ENCODE measurements around the gene MAGEA1.

The MAGEA1 gene

DNA sequence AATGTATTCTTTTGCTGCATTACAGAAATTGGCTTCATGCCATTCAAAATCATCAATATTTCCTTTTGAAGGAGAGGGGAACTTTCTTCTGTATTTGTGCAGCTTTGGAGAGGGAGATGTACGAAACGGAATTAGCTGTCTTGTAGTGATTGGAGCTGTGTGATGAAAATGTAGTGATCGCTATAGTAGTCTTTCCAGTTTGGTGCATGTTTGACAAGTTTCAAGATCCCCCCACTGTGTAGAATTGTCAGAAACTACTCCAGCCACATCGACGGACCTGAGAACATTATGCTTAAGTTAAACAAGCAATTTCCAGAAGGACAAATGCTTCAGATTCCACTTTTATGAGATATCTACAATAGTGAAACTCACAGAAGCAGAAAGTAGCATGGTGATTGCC lies 21.6 kb upstream of the MAGEA1 start (continued):
- TF ChIP-seq, protein P1, sequence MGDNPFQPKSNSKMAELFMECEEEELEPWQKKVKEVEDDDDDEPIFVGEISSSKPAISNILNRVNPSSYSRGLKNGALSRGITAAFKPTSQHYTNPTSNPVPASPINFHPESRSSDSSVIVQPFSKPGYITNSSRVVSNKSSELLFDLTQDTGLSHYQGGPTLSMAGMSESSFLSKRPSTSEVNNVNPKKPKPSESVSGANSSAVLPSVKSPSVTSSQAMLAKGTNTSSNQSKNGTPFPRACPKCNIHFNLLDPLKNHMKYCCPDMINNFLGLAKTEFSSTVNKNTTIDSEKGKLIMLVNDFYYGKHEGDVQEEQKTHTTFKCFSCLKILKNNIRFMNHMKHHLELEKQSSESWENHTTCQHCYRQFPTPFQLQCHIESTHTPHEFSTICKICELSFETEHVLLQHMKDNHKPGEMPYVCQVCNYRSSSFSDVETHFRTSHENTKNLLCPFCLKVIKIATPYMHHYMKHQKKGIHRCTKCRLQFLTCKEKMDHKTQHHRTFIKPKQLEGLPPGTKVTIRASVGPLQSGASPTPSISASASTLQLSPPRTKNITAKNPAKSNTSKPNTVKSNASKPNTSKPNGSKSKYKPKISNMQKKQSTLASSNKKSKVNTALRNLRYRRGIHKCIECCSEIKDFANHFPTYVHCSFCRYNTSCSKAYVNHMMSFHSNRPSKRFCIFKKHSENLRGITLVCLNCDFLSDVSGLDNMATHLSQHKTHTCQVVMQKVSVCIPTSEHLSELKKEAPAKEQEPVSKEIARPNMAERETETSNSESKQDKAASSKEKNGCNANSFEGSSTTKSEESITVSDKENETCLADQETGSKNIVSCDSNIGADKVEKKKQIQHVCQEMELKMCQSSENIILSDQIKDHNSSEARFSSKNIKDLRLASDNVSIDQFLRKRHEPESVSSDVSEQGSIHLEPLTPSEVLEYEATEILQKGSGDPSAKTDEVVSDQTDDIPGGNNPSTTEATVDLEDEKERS (tag by site-specific recombination; IDR thresholded peaks at IDR 0.05), result no peak

DNA sequence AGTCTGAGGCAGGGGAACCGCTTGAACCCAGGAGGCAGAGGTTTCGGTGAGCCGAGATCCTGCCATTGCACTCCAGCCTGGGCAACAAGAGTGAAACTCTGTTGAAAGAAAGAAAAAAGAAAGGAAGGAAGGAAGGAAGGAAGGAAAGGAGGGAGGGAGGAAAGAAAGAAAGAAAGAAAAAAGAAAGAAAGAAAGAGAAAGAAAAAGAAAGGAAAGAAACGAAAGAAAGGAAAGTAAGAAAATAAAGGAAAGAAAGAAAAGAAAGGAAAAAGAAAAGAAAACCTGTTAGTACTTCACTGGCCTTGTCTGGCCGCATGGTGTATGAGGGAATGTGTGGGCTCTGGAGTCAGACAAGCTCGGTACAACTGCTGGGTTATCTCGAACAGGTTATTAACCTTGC lies 20.8 kb upstream of the MAGEA1 start:
- Histone ChIP-seq H3K9me3 (ENCODE audit: control insufficient read depth, insufficient read depth, low read depth, low read length) (no peaks in the 10 kb centered on the region), H3K36me3 (ENCODE audit: control insufficient read depth in 2 of 2, insufficient read depth in 1 of 2, low read length in 2 of 2) (no peaks in the 10 kb centered on the region), H3K4me3 (ENCODE audit: low read depth, low read length) (no peak overlapping the region), H3K27ac (ENCODE audit: extremely low read depth, low read depth, low read length) (no peak overlapping the region), H3K4me1 (ENCODE audit: control insufficient read depth, insufficient read depth, low read length) (no peaks in the 10 kb centered on the region)
- TF ChIP-seq ZNF350 (tag by site-specific recombination; IDR thresholded peaks at IDR 0.05) (no peak), PRDM1 (tag by site-specific recombination; IDR thresholded peaks at IDR 0.05) (peak; percentile 83), ZNF514 (tag by site-specific recombination; IDR thresholded peaks at IDR 0.05) (no peak)
- POLR2A ChIA-PET, result no interaction called here
- CTCF ChIA-PET, result no interaction called here

DNA sequence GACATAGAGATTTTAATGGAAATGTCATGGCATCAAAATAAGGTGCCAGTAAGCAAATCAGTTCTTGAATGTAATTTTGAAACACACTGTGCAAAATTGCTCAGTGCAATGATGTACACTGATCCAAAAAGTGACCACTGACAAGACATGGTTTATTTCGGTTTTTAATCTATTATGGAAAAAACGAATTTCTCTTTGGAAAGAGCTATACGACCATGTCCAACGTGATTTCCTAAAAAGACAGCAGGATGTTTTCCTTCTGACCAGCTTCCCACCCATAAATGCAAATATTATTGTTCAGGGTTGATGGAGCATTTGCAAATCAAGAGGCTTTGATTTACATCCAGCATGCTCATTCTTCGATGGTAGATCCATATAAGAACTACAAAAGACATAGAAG lies 17.1 kb upstream of the MAGEA1 start:
- Histone ChIP-seq H3K4me3 (ENCODE audit: low read depth, low read length) (no peak overlapping the region), H3K27ac (ENCODE audit: extremely low read depth, low read depth, low read length) (no peak overlapping the region), H3K9me3 (ENCODE audit: control insufficient read depth, insufficient read depth, low read depth, low read length) (no peaks in the 10 kb centered on the region), H3K4me1 (ENCODE audit: control insufficient read depth, insufficient read depth, low read length) (no peaks in the 10 kb centered on the region), H3K36me3 (ENCODE audit: control insufficient read depth in 2 of 2, insufficient read depth in 1 of 2, low read length in 2 of 2) (no peaks in the 10 kb centered on the region)
- TF ChIP-seq ZNF16 (tag by site-specific recombination; IDR thresholded peaks at IDR 0.05; ENCODE audit: low read depth) (no peak), ZNF23 (tag by site-specific recombination; IDR thresholded peaks at IDR 0.05; ENCODE audit: borderline replicate concordance) (no peak), ZNF140 (tag by site-specific recombination; IDR thresholded peaks at IDR 0.05) (no peak), HOXA7 (CRISPR knock-in tag; IDR thresholded peaks at IDR 0.05; ENCODE audit: borderline replicate concordance) (no peak), ZNF747 (tag by site-specific recombination; IDR thresholded peaks at IDR 0.05) (no peak), SP7 (tag by site-specific recombination; IDR thresholded peaks at IDR 0.05) (no peak), TRIM28 (IDR thresholded peaks at IDR 0.05; ENCODE audit: borderline replicate concordance, low read length) (no peak), ZBTB21 (tag by site-specific recombination; IDR thresholded peaks at IDR 0.05) (no peak)
- POLR2A ChIA-PET, result no interaction called here
- CTCF ChIA-PET, result no interaction called here

DNA sequence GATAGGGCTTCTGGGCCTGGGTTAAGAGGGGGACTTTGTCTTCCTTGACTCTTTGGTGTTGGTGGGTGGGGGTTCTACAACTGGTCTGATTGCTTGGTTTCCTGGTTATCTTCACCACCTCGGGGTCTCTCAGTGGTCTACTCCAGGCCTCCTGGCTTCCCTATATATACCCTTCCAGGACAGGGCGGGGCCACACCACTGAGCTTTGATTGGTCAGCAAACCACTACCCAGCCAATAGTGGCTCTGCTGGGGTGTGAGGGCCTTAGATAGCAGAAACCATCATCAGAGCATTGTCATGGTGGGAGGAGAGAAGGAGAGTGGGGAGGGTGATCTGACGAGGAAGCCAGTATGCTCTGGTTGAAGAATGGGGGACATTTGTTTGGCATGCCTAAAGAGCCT lies 14.4 kb upstream of the MAGEA1 start:
- no peak overlapping the region for H3K27ac ChIP-seq (ENCODE audit: extremely low read depth, low read depth, low read length)
- no peaks in the 10 kb centered on the region for H3K36me3 ChIP-seq (ENCODE audit: control insufficient read depth in 2 of 2, insufficient read depth in 1 of 2, low read length in 2 of 2)
- CTCF ChIA-PET, result no interaction called here
- POLR2A ChIA-PET, result no interaction called here
- H3K4me1 ChIP-seq (ENCODE audit: control insufficient read depth, insufficient read depth, low read length), result no peaks in the 10 kb centered on the region
- H3K9me3 ChIP-seq (ENCODE audit: control insufficient read depth, insufficient read depth, low read depth, low read length), result no peaks in the 10 kb centered on the region
- H3K4me3 ChIP-seq (ENCODE audit: low read depth, low read length), result no peak overlapping the region
- TF ChIP-seq, protein P2, sequence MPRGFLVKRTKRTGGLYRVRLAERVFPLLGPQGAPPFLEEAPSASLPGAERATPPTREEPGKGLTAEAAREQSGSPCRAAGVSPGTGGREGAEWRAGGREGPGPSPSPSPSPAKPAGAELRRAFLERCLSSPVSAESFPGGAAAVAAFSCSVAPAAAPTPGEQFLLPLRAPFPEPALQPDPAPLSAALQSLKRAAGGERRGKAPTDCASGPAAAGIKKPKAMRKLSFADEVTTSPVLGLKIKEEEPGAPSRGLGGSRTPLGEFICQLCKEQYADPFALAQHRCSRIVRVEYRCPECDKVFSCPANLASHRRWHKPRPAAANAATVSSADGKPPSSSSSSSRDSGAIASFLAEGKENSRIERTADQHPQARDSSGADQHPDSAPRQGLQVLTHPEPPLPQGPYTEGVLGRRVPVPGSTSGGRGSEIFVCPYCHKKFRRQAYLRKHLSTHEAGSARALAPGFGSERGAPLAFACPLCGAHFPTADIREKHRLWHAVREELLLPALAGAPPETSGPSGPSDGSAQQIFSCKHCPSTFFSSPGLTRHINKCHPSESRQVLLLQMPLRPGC (tag by site-specific recombination; IDR thresholded peaks at IDR 0.05), result no peak
- no peak for TF ChIP-seq ZNF610 (tag by site-specific recombination; IDR thresholded peaks at IDR 0.05; ENCODE audit: borderline replicate concordance)
- TF ChIP-seq, protein P3, sequence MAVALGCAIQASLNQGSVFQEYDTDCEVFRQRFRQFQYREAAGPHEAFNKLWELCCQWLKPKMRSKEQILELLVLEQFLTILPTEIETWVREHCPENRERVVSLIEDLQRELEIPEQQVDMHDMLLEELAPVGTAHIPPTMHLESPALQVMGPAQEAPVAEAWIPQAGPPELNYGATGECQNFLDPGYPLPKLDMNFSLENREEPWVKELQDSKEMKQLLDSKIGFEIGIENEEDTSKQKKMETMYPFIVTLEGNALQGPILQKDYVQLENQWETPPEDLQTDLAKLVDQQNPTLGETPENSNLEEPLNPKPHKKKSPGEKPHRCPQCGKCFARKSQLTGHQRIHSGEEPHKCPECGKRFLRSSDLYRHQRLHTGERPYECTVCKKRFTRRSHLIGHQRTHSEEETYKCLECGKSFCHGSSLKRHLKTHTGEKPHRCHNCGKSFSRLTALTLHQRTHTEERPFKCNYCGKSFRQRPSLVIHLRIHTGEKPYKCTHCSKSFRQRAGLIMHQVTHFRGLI (tag by site-specific recombination; IDR thresholded peaks at IDR 0.05), result no peak
- no peak for TF ChIP-seq MEIS1 (CRISPR knock-in tag; IDR thresholded peaks at IDR 0.05; ENCODE audit: borderline replicate concordance)
- TF ChIP-seq, protein P4, sequence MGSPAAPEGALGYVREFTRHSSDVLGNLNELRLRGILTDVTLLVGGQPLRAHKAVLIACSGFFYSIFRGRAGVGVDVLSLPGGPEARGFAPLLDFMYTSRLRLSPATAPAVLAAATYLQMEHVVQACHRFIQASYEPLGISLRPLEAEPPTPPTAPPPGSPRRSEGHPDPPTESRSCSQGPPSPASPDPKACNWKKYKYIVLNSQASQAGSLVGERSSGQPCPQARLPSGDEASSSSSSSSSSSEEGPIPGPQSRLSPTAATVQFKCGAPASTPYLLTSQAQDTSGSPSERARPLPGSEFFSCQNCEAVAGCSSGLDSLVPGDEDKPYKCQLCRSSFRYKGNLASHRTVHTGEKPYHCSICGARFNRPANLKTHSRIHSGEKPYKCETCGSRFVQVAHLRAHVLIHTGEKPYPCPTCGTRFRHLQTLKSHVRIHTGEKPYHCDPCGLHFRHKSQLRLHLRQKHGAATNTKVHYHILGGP (tag by site-specific recombination; IDR thresholded peaks at IDR 0.05), result no peak
- TF ChIP-seq EGR2 (tag by site-specific recombination; IDR thresholded peaks at IDR 0.05; ENCODE audit: low read depth), result no peak
- TF ChIP-seq ZNF266 (tag by site-specific recombination; IDR thresholded peaks at IDR 0.05; ENCODE audit: low read depth), result no peak
- no peak for TF ChIP-seq ZNF548 (tag by site-specific recombination; IDR thresholded peaks at IDR 0.05)
- TF ChIP-seq, protein P5, sequence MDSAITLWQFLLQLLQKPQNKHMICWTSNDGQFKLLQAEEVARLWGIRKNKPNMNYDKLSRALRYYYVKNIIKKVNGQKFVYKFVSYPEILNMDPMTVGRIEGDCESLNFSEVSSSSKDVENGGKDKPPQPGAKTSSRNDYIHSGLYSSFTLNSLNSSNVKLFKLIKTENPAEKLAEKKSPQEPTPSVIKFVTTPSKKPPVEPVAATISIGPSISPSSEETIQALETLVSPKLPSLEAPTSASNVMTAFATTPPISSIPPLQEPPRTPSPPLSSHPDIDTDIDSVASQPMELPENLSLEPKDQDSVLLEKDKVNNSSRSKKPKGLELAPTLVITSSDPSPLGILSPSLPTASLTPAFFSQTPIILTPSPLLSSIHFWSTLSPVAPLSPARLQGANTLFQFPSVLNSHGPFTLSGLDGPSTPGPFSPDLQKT (IDR thresholded peaks at IDR 0.05; ENCODE audit: borderline replicate concordance, low read depth, low read length), result no peak
- TF ChIP-seq ZNF600 (tag by site-specific recombination; IDR thresholded peaks at IDR 0.05), result no peak
- TF ChIP-seq ZNF169 (tag by site-specific recombination; IDR thresholded peaks at IDR 0.05), result no peak
- TF ChIP-seq ZBTB20 (tag by site-specific recombination; IDR thresholded peaks at IDR 0.05), result no peak

Measured in HEK293 (cell line).